ENCODE data around the gene SLC4A8. TPM values are rescaled to one million over a fixed set of nuclear protein-coding genes. Genes with fewer than 3 reads are reported as not detected.

Gene SLC4A8
- total RNA-seq, 1 experiment from 2014 or later, result 1.4 TPM

DNA sequence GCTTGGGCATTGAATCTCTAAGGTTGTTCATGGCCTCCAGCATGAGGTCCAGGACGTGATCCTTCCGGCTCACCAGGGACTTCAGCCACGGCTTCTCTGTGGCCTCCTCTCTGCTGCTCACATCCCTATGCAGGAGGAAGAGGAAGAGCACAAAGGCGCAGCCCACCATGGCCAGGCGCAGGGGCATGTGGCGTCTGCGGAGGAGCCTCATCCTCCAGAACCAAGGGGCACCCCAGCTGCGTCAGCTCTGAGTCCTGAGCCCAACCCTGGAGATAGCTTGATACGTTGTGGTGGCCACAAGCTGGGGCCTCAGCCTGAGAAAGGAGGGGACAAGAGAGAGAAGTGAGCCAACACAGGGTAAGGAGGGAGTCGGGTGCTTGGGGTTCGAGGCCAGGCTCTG lies 45.1 kb upstream of the SLC4A8 start:
- DNase-seq (ENCODE audit: low read depth, low spot score) (no peak), ATAC-seq (no peak)
- Histone ChIP-seq H3K9me2 (ENCODE audit: insufficient read depth) (no peaks in the 10 kb centered on the region), H3K4me1 (ENCODE audit: control insufficient read depth in 1 of 2, insufficient read depth in 2 of 2, low read length in 2 of 2) (no peaks in the 10 kb centered on the region), H3K79me2 (ENCODE audit: insufficient read depth, low read length) (no peaks in the 10 kb centered on the region), H3K27me3 (ENCODE audit: insufficient read depth, low read length) (no peaks in the 10 kb centered on the region), H2AFZ (ENCODE audit: low read depth, low read length, poor library complexity, severe bottlenecking) (no peak overlapping the region), H3K9me3 (ENCODE audit: control insufficient read depth in 1 of 2, insufficient read depth in 1 of 2, low read depth in 1 of 2, low read length in 2 of 2) (no peaks in the 10 kb centered on the region), H3K9ac (ENCODE audit: low read length) (no peak overlapping the region), H4K20me1 (ENCODE audit: insufficient read depth) (no peaks in the 10 kb centered on the region), H3K4me2 (ENCODE audit: low read length) (no peak overlapping the region), H3K27ac (ENCODE audit: low read depth, low read length) (no peak overlapping the region), H3K4me3 (replicated peaks in 1 of 2; ENCODE audit: low read depth in 1 of 2, low read length in 2 of 2) (no peak overlapping the region), H3K36me3 (ENCODE audit: control insufficient read depth in 1 of 2, insufficient read depth in 2 of 2, low read length in 2 of 2) (peaks cover 2 to 7% of the 10 kb centered on the region in 2 experiments; a peak in 2 of 4 replicates)
- TF ChIP-seq EZH2 (IDR thresholded peaks at IDR 0.05), result no peak
- no peak for TF ChIP-seq POLR2AphosphoS5 (IDR thresholded peaks at IDR 0.05; ENCODE audit: low read depth, low read length)
- TF ChIP-seq, protein P1, sequence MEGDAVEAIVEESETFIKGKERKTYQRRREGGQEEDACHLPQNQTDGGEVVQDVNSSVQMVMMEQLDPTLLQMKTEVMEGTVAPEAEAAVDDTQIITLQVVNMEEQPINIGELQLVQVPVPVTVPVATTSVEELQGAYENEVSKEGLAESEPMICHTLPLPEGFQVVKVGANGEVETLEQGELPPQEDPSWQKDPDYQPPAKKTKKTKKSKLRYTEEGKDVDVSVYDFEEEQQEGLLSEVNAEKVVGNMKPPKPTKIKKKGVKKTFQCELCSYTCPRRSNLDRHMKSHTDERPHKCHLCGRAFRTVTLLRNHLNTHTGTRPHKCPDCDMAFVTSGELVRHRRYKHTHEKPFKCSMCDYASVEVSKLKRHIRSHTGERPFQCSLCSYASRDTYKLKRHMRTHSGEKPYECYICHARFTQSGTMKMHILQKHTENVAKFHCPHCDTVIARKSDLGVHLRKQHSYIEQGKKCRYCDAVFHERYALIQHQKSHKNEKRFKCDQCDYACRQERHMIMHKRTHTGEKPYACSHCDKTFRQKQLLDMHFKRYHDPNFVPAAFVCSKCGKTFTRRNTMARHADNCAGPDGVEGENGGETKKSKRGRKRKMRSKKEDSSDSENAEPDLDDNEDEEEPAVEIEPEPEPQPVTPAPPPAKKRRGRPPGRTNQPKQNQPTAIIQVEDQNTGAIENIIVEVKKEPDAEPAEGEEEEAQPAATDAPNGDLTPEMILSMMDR (IDR thresholded peaks at IDR 0.05 in 2 of 3, conservative IDR thresholded peaks at IDR 0.05 in 1 of 3; ENCODE audit: borderline replicate concordance in 1 of 3, insufficient read depth in 1 of 3, low read depth in 2 of 3, low read length in 2 of 3), result no peak
- TF ChIP-seq CBX3 (IDR thresholded peaks at IDR 0.05; ENCODE audit: low read depth), result no peak
- TF ChIP-seq RAD21 (IDR thresholded peaks at IDR 0.05; ENCODE audit: low read depth), result no peak
- no peak for TF ChIP-seq CEBPB (IDR thresholded peaks at IDR 0.05; ENCODE audit: low read depth)
- no peak for TF ChIP-seq POLR2A (IDR thresholded peaks at IDR 0.05; ENCODE audit: borderline replicate concordance, extremely low read depth, insufficient read depth, insufficient read length)
- no peak for TF ChIP-seq ZNF274 (IDR thresholded peaks at IDR 0.05; ENCODE audit: low read depth, low read length)
- TF ChIP-seq EGR1 (IDR thresholded peaks at IDR 0.05; ENCODE audit: low read depth), result no peak
- no peak for TF ChIP-seq SP1 (IDR thresholded peaks at IDR 0.05; ENCODE audit: low read depth)
- TF ChIP-seq, protein P2, sequence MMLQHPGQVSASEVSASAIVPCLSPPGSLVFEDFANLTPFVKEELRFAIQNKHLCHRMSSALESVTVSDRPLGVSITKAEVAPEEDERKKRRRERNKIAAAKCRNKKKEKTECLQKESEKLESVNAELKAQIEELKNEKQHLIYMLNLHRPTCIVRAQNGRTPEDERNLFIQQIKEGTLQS (IDR thresholded peaks at IDR 0.05), result no peak
- no peak for TF ChIP-seq SIN3A (IDR thresholded peaks at IDR 0.05; ENCODE audit: low read depth)
- TF ChIP-seq SRF (IDR thresholded peaks at IDR 0.05; ENCODE audit: low read depth), result no peak
- TF ChIP-seq ELF1 (IDR thresholded peaks at IDR 0.05; ENCODE audit: borderline replicate concordance, low read depth), result no peak
- TF ChIP-seq, protein P3, sequence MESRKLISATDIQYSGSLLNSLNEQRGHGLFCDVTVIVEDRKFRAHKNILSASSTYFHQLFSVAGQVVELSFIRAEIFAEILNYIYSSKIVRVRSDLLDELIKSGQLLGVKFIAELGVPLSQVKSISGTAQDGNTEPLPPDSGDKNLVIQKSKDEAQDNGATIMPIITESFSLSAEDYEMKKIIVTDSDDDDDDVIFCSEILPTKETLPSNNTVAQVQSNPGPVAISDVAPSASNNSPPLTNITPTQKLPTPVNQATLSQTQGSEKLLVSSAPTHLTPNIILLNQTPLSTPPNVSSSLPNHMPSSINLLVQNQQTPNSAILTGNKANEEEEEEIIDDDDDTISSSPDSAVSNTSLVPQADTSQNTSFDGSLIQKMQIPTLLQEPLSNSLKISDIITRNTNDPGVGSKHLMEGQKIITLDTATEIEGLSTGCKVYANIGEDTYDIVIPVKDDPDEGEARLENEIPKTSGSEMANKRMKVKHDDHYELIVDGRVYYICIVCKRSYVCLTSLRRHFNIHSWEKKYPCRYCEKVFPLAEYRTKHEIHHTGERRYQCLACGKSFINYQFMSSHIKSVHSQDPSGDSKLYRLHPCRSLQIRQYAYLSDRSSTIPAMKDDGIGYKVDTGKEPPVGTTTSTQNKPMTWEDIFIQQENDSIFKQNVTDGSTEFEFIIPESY (IDR thresholded peaks at IDR 0.05; ENCODE audit: extremely low read depth, insufficient replicate concordance, low read length), result no peak
- ChIA-PET CTCF (no interaction called here), RAD21 (ENCODE audit: low non-redundant PET in 1 of 2, low total read pairs in 2 of 2, uncharacterized antibody in 2 of 2, unreplicated experiment in 2 of 2) (no interaction called here), POLR2A (no interaction called here)
- intact Hi-C loops (cut with micrococcal nuclease), result no loop called here
- no TSS peak for BruUV-seq (replicated peaks)

Measured in HCT116 (cell line).